ENCODE data around the gene TACC2.
"Not testable (repeated sequence)": the region's sequence is repeated elsewhere in the genome, so short reads cannot be mapped to it uniquely, and the experiment has no call there.

Gene TACC2

GRCh38 chr10:122057841-122058413 is 69.0 kb downstream of the TACC2 start:
- DNase-seq (ENCODE audit: low spot score): no peak

GRCh38 chr10:122060250-122060649 is 71.3 kb downstream of the TACC2 start:
- DNase-seq (ENCODE audit: low spot score): no peak

DNA sequence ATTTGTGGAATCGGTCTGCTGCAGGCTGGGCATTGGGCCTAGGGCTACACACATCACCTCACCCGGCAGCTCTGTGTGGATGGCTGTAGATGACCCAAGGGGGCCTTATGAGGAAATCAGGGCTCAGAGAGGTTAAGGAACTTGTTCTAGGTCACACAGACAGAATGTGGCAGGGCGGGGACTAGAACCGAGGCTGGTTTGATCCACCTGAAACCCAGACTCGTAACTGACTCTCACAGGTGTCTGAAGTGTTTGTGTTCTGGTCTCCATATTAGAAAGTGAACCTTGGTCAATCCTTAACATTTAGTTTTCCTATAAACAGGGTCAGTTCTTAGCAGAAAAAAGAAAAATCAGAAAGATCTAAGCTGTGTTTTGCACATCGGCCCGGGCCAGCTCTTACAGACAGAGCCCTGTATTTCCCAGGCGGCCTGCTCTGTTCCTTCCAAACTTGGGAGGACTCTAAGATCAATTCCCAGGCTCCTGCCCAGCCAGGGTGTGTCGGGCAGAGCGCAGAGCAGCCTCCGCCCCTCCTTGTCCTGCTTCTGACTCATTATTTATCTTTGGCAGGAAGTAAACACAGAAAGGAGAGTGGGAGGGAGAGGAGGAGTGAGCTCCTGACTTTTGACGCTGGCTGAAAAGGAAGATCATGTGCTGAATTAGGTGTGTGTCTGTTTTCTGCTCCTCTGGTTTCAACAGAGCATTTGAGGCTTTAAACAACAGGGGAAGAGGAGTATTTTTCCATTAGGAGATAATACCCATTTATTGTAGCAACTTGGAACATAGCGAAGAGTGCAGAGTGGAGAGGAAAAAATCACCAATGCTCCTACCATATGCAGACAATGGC is 74.1 kb downstream of the TACC2 start:
- no peak for DNase-seq (ENCODE audit: low spot score)

DNA sequence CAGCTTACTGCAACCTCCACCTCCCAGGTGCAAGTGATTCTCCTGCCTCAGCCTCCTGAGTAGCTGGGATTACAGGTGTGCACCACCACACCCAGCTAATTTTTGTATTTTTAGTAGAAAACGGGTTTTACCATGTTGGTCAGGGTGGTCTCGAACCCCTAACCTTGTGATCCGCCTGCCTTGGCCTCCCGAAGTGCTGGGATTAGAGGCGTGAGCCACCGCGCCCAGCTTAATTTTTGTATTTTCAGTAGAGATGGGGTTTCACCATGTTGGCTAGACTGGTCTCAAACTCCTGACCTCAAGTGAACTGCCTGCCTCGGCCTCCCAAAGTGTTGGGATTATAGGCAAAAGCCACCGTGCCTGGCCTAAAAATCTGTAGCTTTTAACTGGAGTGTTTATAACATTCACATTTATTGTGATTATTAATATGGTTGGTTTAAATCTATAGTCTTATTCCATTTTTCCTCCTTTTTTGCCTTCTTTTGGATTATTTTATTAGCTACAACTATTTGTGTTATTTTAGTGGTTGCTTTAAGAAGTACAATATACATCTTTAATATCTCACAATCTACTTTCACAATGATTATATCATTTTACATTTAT is 77.5 kb downstream of the TACC2 start:
- not testable (repeated sequence) for DNase-seq (ENCODE audit: low spot score)

DNA sequence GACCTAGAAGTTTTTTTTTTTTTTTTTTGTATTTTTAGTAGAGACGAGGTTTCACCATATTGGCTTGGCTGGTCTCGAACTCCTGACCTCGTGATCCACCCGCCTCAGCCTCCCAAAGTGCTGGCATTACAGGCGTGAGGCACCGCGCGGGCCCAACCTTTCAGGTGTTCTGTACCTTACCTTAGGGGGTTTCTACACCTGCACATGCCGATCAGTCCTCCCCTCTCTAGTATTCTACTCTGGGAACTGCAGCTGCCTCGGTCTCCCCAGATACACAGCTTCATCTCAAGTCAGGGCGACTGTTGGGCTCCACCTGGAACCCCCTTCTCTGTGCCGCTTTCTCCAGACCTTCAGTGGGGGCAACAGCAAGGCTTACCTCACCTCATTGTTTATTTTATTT is 79.9 kb downstream of the TACC2 start:
- no peak for DNase-seq (ENCODE audit: low spot score)

DNA sequence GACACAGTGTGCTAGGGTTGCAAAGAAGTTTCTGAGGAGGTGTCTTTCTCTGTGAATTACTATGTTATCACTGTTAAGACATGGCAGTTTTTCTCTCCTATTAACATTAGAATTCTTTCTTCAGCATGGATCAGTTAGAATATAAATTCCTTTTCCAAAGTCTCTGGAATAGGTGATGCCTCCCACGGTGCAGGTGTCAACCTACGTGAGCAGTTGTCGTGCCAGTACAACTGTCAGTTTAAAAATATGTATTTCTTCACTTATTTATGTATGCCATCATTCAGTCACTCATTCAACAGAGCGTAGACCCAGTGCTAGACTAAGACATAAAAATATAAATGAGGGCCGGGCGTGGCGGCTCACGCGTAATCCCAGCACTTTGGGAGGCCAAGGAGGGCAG is 83.5 kb downstream of the TACC2 start:
- DNase-seq (ENCODE audit: low spot score): no peak

DNA sequence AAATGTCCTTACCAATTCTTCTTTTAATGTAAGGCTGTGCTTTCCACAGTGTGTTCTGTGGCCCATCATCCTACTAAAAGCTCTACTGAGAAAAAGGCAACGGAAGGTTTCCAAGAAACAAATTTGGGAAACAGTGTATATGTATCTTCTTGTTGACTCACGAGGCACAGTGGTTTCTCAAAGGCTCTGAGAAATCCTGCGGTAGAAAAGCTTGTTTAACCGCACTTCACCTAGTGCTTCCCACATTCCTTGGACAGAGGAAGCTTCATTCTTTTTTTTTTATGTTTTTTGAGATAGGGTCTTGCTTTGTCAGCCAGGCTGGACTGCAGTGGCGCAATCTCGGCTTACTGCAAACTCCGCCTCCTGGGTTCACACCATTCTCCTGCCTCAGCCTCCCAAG is 84.5 kb downstream of the TACC2 start:
- no peak for DNase-seq (ENCODE audit: low spot score)

DNA sequence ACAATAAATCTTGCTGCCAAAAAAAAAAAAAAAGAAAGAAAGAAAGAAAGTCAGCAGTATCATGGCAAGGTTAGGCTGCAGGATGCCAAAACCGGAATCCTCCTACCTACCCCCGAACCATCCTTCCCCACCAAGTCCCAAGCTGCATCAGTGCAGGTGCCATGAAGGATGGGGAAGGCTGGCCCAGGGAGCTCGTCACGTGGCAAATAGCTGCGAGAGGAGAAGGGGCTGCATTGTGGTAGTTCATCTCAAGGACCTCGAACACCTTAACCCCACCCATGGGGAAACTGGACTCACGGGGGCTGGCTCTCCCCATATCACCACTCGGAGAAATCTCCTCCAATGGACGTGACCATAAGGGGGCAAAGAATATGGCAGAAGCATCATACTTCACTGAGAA is 86.2 kb downstream of the TACC2 start:
- DNase-seq (ENCODE audit: low spot score): no peak

DNA sequence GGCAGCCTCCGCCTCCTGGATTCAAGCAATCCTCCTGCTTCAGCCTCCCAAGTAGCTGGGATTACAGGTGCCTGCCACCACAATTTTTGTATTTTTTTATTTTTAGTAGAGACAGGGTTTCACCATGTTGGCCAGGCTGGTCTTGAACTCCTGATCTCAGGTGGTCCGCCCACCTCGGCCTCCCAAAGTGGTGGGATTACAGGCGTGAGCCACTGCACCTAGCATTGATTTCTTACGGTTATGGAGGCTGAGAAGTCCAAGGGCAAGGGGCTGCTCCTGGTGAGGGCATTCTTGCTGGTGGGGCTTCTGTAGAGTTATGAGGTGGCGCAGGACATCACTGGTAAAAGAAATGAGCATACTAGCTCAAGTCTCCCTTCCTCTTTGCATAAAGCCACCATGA is 86.9 kb downstream of the TACC2 start:
- not testable (repeated sequence) for DNase-seq (ENCODE audit: low spot score)

- no peak for DNase-seq (ENCODE audit: low spot score)
Observed at GRCh38 chr10:122077311-122077875, 88.4 kb downstream of the TACC2 start.

- no peak for DNase-seq (ENCODE audit: low spot score)
Observed at GRCh38 chr10:122078326-122078725, 89.4 kb downstream of the TACC2 start.

DNA sequence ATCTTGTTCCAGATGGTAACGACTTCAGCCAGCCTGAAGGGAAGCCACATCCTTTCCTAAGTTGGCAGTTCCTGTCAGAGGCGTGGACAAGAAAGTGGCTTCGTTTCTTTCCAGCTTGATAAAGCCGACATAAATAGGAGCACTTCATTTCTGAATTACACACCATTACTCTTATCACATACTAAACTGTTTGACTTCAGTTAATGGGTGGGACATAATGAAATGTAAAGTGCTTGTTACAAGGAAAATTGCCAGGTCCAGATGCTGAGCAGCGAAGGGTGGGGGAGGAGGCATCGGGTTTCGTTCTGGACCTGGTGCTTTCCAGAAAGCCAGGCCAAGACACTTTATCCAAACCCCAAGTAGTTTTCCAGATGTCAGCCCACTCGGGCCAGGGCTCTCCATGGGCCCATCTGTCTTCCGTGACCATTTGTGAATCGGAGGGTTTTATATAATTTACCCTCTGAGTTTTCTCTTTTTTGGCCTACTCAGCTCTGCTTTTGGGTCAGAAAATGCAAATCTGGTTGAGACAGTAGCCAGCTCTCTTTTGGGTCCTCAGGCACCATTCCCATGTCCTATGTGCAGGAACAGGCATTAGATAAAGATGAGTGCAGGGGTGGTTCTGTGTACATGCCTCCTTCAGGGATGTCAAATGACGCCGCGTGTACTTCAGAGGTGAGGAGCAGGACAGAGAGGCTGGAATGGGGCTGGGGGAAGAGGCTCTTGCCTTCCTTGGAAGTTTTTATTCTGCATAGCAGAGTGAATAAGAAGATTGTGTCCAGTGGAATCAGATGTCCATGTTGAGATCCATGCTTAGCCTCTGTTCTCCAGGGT is 90.2 kb downstream of the TACC2 start:
- DNase-seq (ENCODE audit: low spot score): no peak

GRCh38 chr10:122082616-122083477 is 93.9 kb downstream of the TACC2 start:
- DNase-seq (ENCODE audit: low spot score): no peak

DNA sequence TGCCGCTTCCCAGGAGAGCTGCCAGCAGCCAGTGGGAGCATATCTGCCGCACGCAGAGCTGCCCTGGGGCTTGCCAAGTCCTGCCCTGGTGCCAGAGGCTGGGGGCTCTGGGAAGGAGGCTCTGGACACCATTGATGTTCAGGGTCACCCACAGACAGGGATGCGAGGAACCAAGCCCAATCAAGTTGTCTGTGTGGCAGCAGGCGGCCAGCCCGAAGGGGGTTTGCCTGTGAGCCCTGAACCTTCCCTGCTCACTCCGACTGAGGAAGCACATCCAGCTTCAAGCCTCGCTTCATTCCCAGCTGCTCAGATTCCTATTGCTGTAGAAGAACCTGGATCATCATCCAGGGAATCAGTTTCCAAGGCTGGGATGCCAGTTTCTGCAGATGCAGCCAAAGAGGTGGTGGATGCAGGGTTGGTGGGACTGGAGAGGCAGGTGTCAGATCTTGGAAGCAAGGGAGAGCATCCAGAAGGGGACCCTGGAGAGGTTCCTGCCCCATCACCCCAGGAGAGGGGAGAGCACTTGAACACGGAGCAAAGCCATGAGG is 94.6 kb downstream of the TACC2 start:
- no peak for DNase-seq (ENCODE audit: low spot score)

DNA sequence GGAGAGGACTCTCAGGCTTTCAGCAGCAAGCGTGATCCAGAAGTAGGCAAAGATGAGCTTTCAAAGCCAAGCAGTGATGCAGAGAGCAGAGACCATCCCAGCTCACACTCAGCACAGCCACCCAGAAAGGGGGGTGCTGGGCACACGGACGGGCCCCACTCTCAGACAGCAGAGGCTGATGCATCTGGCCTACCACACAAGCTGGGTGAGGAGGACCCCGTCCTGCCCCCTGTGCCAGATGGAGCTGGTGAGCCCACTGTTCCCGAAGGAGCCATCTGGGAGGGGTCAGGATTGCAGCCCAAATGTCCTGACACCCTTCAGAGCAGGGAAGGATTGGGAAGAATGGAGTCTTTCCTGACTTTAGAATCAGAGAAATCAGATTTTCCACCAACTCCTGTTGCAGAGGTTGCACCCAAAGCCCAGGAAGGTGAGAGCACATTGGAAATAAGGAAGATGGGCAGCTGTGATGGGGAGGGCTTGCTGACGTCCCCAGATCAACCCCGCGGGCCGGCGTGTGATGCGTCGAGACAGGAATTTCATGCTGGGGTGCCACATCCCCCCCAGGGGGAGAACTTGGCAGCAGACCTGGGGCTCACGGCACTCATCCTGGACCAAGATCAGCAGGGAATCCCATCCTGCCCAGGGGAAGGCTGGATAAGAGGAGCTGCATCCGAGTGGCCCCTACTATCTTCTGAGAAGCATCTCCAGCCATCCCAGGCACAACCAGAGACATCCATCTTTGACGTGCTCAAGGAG is 95.5 kb downstream of the TACC2 start:
- no peak for DNase-seq (ENCODE audit: low spot score)

DNA sequence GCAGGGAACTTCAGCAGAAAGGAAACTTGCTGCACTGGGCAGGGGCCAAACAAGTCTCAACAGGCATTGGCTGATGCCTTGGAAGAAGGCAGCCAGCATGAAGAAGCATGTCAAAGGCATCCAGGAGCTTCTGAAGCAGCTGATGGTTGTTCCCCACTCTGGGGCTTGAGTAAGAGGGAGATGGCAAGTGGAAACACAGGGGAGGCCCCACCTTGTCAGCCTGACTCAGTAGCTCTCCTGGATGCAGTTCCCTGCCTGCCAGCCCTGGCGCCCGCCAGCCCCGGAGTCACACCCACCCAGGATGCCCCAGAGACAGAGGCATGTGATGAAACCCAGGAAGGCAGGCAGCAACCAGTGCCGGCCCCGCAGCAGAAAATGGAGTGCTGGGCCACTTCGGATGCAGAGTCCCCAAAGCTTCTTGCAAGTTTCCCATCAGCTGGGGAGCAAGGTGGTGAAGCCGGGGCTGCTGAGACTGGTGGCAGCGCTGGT is 96.5 kb downstream of the TACC2 start:
- DNase-seq (ENCODE audit: low spot score): no peak

GRCh38 chr10:122086416-122087240 is 97.7 kb downstream of the TACC2 start:
- DNase-seq (ENCODE audit: low spot score): no peak

- no peak for DNase-seq (ENCODE audit: low spot score)
Observed at GRCh38 chr10:122087436-122087835, 98.5 kb downstream of the TACC2 start.
